Stimulated activated CD4-positive, alpha-beta T cell treated with anti-CD3 and anti-CD28 coated beads, Interleukin-4, amount 100 ng/mL, for 4 hours (primary cell): Measurements from ENCODE around the gene MECP2.
"Not testable (repeated sequence)": the region's sequence is repeated elsewhere in the genome, so short reads cannot be mapped to it uniquely, and the experiment has no call there.

Experiments
- DNase-seq, 2 experiments: peaks; one replicate each; pipeline ENCODE4 v3.0.0-alpha.2; 2020

MECP2 gene

GRCh38 chrX:154097589-154098541 lies at the start of gene MECP2:
Gene MECP2 (minus strand): TSS chrX:154097717.
- DNase-seq, result peak; percentile 81 to 82

GRCh38 chrX:154144010-154144409 lies 46.5 kb upstream of the MECP2 start, which contains the start of gene OPN1LW:
Gene OPN1LW (plus strand): TSS chrX:154144243. CDS start chrX:154144284, 41 bp downstream.
- DNase-seq, result not testable (repeated sequence)

- DNase-seq, result no peak
These were observed 45.6 kb upstream of the MECP2 start for GRCh38 chrX:154142950-154143745.

- no peak for DNase-seq
These were observed 44.9 kb upstream of the MECP2 start for GRCh38 chrX:154142386-154142785.

GRCh38 chrX:154140742-154141141 lies 43.2 kb upstream of the MECP2 start:
- DNase-seq, result no peak

GRCh38 chrX:154140206-154140605 lies 42.7 kb upstream of the MECP2 start:
- no peak for DNase-seq

GRCh38 chrX:154138857-154139256 lies 41.3 kb upstream of the MECP2 start:
- no peak for DNase-seq

- DNase-seq, result peak; percentile 51 to 63
These were observed 39.2 kb upstream of the MECP2 start for GRCh38 chrX:154136627-154137161.

- DNase-seq, result no peak
These were observed 38.1 kb upstream of the MECP2 start for GRCh38 chrX:154135458-154136229.

- no peak for DNase-seq
These were observed 34.8 kb upstream of the MECP2 start for GRCh38 chrX:154132366-154132765.

- no peak for DNase-seq
These were observed 34.4 kb upstream of the MECP2 start for GRCh38 chrX:154131955-154132354.

- no peak for DNase-seq
These were observed 28.6 kb upstream of the MECP2 start for GRCh38 chrX:154126101-154126500.

- DNase-seq, result peak in 1 of 2 experiments; percentile 7
These were observed 28.0 kb upstream of the MECP2 start for GRCh38 chrX:154125391-154126040.

GRCh38 chrX:154123241-154124219 lies 26.0 kb upstream of the MECP2 start:
- peak in 1 of 2 experiments; percentile 20 for DNase-seq

GRCh38 chrX:154121961-154122360 lies 24.4 kb upstream of the MECP2 start:
- DNase-seq, result no peak

GRCh38 chrX:154121207-154121606 lies 23.7 kb upstream of the MECP2 start:
- DNase-seq, result no peak

GRCh38 chrX:154120567-154120966 lies 23.1 kb upstream of the MECP2 start:
- no peak for DNase-seq

GRCh38 chrX:154117566-154117965 lies 20.0 kb upstream of the MECP2 start:
- no peak for DNase-seq

GRCh38 chrX:154116426-154117211 lies 19.1 kb upstream of the MECP2 start:
- DNase-seq, result no peak

- DNase-seq, result no peak
These were observed 18.2 kb upstream of the MECP2 start for GRCh38 chrX:154115750-154116149.
